H9 (cell line): ENCODE data around the gene F11R. TPM values are rescaled to one million over a fixed set of nuclear protein-coding genes. Genes with fewer than 3 reads are reported as not detected.

ENCODE experiments used
- DNase-seq: peaks from one replicate; pipeline ENCODE4 v3.0.0-alpha.2; 2017
- H2AFZ ChIP-seq: one replicate; pipeline ENCODE4 v1.6.1; 2013; ENCODE audit warnings: mild to moderate bottlenecking, low read length, control low read depth, moderate library complexity
- H2AK5ac ChIP-seq: 2 replicates; pipeline ENCODE4 v1.6.1; 2013; ENCODE audit warnings: low read length, control low read depth, mixed read lengths; ENCODE audit not compliant: insufficient read length
- H2BK120ac ChIP-seq: one replicate; pipeline ENCODE4 v1.6.1; 2013; ENCODE audit warnings: low read depth, mild to moderate bottlenecking, low read length, control low read depth, inconsistent platforms; ENCODE audit not compliant: poor library complexity, severe bottlenecking
- H2BK12ac ChIP-seq: 2 replicates; pipeline ENCODE4 v1.6.1; 2013; ENCODE audit warnings: low read length, control low read depth, mixed read lengths, low read depth; ENCODE audit not compliant: insufficient read length
- H2BK15ac ChIP-seq: 2 replicates; pipeline ENCODE4 v1.6.1; 2013; ENCODE audit warnings: low read depth, low read length, control low read depth
- H2BK20ac ChIP-seq: one replicate; pipeline ENCODE4 v1.6.1; 2013; ENCODE audit warnings: low read depth, mild to moderate bottlenecking, low read length, control low read depth, inconsistent platforms; ENCODE audit not compliant: poor library complexity, severe bottlenecking
- H2BK5ac ChIP-seq: 2 replicates; pipeline ENCODE4 v1.6.1; 2013; ENCODE audit warnings: low read length, control low read depth, mixed read lengths; ENCODE audit not compliant: insufficient read length
- H3K14ac ChIP-seq: 2 replicates; pipeline ENCODE4 v1.6.1; 2013; ENCODE audit warnings: low read length, control low read depth; ENCODE audit not compliant: insufficient read depth
- H3K18ac ChIP-seq: 2 replicates; pipeline ENCODE4 v1.6.1; 2013; ENCODE audit warnings: low read depth, mild to moderate bottlenecking, mixed read lengths, low read length, control low read depth; ENCODE audit not compliant: insufficient read length
- H3K23ac ChIP-seq: 2 replicates; pipeline ENCODE4 v1.6.1; 2013; ENCODE audit warnings: low read length, control low read depth, mixed read lengths, low read depth; ENCODE audit not compliant: insufficient read length
- H3K23me2 ChIP-seq: 2 replicates; pipeline ENCODE4 v1.6.1; 2013; ENCODE audit warnings: low read depth, mild to moderate bottlenecking, mixed read lengths, low read length, control low read depth; ENCODE audit not compliant: insufficient read length, poor library complexity, severe bottlenecking
- H3K27ac ChIP-seq: 2 replicates; pipeline ENCODE4 v1.5.1; 2013; ENCODE audit warnings: low read length, control low read depth, mixed read lengths, low read depth; ENCODE audit not compliant: insufficient read length
- H3K27me3 ChIP-seq: 2 replicates; pipeline ENCODE4 v1.6.1; 2013; ENCODE audit warnings: low read length, control low read depth, inconsistent platforms; ENCODE audit not compliant: insufficient read depth
- H3K4ac ChIP-seq: 2 replicates; pipeline ENCODE4 v1.6.1; 2013; ENCODE audit warnings: low read depth, mild to moderate bottlenecking, control low read depth, inconsistent platforms, low read length, moderate library complexity
- H3K4me1 ChIP-seq: 2 replicates; pipeline ENCODE4 v1.6.1; 2013; ENCODE audit warnings: low read length, control low read depth, inconsistent platforms; ENCODE audit not compliant: insufficient read depth
- H3K4me2 ChIP-seq: 2 replicates; pipeline ENCODE4 v1.6.1; 2013; ENCODE audit warnings: low read length, control low read depth, mixed read lengths; ENCODE audit not compliant: insufficient read length, insufficient read depth
- H3K56ac ChIP-seq: 2 replicates; pipeline ENCODE4 v1.6.1; 2013; ENCODE audit warnings: low read depth, mild to moderate bottlenecking, mixed read lengths, low read length, control low read depth; ENCODE audit not compliant: insufficient read length
- H3K79me1 ChIP-seq: 2 replicates; pipeline ENCODE4 v1.6.1; 2013; ENCODE audit warnings: low read depth, mild to moderate bottlenecking, moderate library complexity, low read length, control low read depth, inconsistent platforms; ENCODE audit not compliant: insufficient read depth, poor library complexity, severe bottlenecking
- H3K79me2 ChIP-seq: 2 replicates; pipeline ENCODE4 v1.6.1; 2013; ENCODE audit warnings: low read length, control low read depth, inconsistent platforms; ENCODE audit not compliant: insufficient read depth
- H3K9ac ChIP-seq: 2 replicates; pipeline ENCODE4 v1.6.1; 2013; ENCODE audit warnings: low read length, control low read depth, mixed read lengths; ENCODE audit not compliant: insufficient read length; ENCODE audit errors: extremely low read depth
- H3K9me3 ChIP-seq: one replicate; pipeline ENCODE4 v1.6.1; 2013; ENCODE audit warnings: low read depth, low read length, inconsistent platforms; ENCODE audit not compliant: control insufficient read depth
- H3T11ph ChIP-seq: one replicate; pipeline ENCODE4 v1.6.1; 2013; ENCODE audit warnings: mild to moderate bottlenecking, low read length, control low read depth, inconsistent platforms
- H4K20me1 ChIP-seq: one replicate; pipeline ENCODE4 v1.6.1; 2013; ENCODE audit not compliant: control insufficient read depth, insufficient read length, insufficient read depth
- H4K5ac ChIP-seq: 2 replicates; pipeline ENCODE4 v1.6.1; 2013; ENCODE audit warnings: low read depth, mild to moderate bottlenecking, mixed read lengths, low read length, control low read depth; ENCODE audit not compliant: insufficient read length
- H4K8ac ChIP-seq: replicated peaks from 2 replicates; pipeline ENCODE4 v1.6.1; 2013; ENCODE audit warnings: low read length, control low read depth, mixed read lengths, low read depth; ENCODE audit not compliant: insufficient read length
- H4K91ac ChIP-seq: 2 replicates; pipeline ENCODE4 v1.6.1; 2013; ENCODE audit warnings: low read depth, mild to moderate bottlenecking, moderate library complexity, mixed read lengths, low read length, control low read depth; ENCODE audit not compliant: insufficient read length
- H3K27ac Mint-ChIP-seq, 3 experiments: 2 replicates in 2 of 3; 3 replicates in 1 of 3; pipeline ENCODE4 v1.8.0; 2020 to 2021; ENCODE audit warnings: mixed read lengths in 3 of 3, mild to moderate bottlenecking in 1 of 3, moderate library complexity in 1 of 3
- H3K27me3 Mint-ChIP-seq: 2 replicates; pipeline ENCODE4 v1.8.0; 2021; ENCODE audit warnings: low read depth, mild to moderate bottlenecking, moderate library complexity, mixed read lengths
- H3K36me3 Mint-ChIP-seq, 3 experiments: 2 replicates in 2 of 3; 3 replicates in 1 of 3; pipeline ENCODE4 v1.8.0; 2020 to 2021; ENCODE audit warnings: low read depth in 3 of 3, mixed read lengths in 3 of 3; ENCODE audit not compliant: insufficient read depth in 1 of 3
- H3K4me1 Mint-ChIP-seq, 2 experiments: 2 replicates each; pipeline ENCODE4 v1.8.0; 2020; ENCODE audit warnings: mixed read lengths in 2 of 2
- H3K4me3 Mint-ChIP-seq, 2 experiments: 2 replicates in 1 of 2; 3 replicates in 1 of 2; pipeline ENCODE4 v1.8.0; 2020 to 2021; ENCODE audit warnings: mild to moderate bottlenecking in 2 of 2, mixed read lengths in 2 of 2, moderate library complexity in 1 of 2
- H3K9me3 Mint-ChIP-seq, 2 experiments: 2 replicates in 1 of 2; 3 replicates in 1 of 2; pipeline ENCODE4 v1.8.0; 2020; ENCODE audit warnings: mild to moderate bottlenecking in 2 of 2, mixed read lengths in 2 of 2, moderate library complexity in 1 of 2
- CTCF ChIP-seq: fragments of 200-600 bp; sonication (generic); conservative IDR thresholded peaks from 3 replicates; pipeline ENCODE4 v1.8.0; 2021; ENCODE audit warnings: antibody characterized with exemption, mild to moderate bottlenecking
- WGBS: extraction: QIAGEN DNeasy Blood & Tissue Kit; methylation state at CpG from one replicate; pipeline ENCODE4 v1.1.7; 2013; ENCODE audit warnings: missing lambda C conversion rate, low lambda C conversion rate, mixed read lengths; ENCODE audit not compliant: insufficient read length; ENCODE audit errors: extremely low coverage; 5-methylcytosine and 5-hydroxymethylcytosine counted together
- total RNA-seq: library from RNA; stranded (reverse); gene quantifications from 2 replicates; pipeline ENCODE4 v1.2.1, GENCODE V29; 2021

Gene F11R
- total RNA-seq, 1 experiment from 2014 or later = 174 TPM

- Histone ChIP-seq H2BK5ac (no peak overlapping the region), H3K23me2 (no peaks in the 10 kb centered on the region), H3K9ac (no peak overlapping the region), H2BK15ac (no peak overlapping the region), H2BK120ac (no peak overlapping the region), H3K4me1 (peaks cover 2% of the 10 kb centered on the region; the same call in 1 of the 2 replicates), H3K27ac (no peak overlapping the region), H3T11ph (no peak overlapping the region), H3K79me2 (no peaks in the 10 kb centered on the region), H2BK12ac (no peak overlapping the region), H2AFZ (no peak overlapping the region), H3K18ac (no peak overlapping the region), H2AK5ac (no peak overlapping the region), H3K27me3 (no peaks in the 10 kb centered on the region), H3K4me2 (no peak overlapping the region), H3K9me3 (no peaks in the 10 kb centered on the region), H4K91ac (no peak overlapping the region), H3K14ac (no peak overlapping the region), H4K20me1 (no peaks in the 10 kb centered on the region), H3K56ac (no peak overlapping the region), H4K8ac (no peak overlapping the region), H3K4ac (no peak overlapping the region), H3K79me1 (no peaks in the 10 kb centered on the region), H2BK20ac (no peak overlapping the region), H3K23ac (no peak overlapping the region), H4K5ac (no peak overlapping the region)
- Mint-ChIP-seq H3K36me3 (peaks cover 0 to 5% (median 5%) of the 10 kb centered on the region in 3 experiments; a peak in 1 of 7 replicates), H3K27ac (no peak overlapping the region), H3K4me3 (no peak overlapping the region), H3K27me3 (no peaks in the 10 kb centered on the region), H3K9me3 (peaks cover 0 to 5% of the 10 kb centered on the region in 2 experiments; a peak in 3 of 5 replicates), H3K4me1 (peaks cover 33 to 55% of the 10 kb centered on the region in 2 experiments)
- DNase-seq = no peak
- no peak for TF ChIP-seq CTCF
- no CpG with 5 or more reads among the region's 3 CpGs for WGBS
Observed at GRCh38 chr1:160950657-160951056, 70.3 kb downstream of the F11R start.
